ENCODE results near the gene NDUFV2. TPM values are rescaled to one million over a fixed set of nuclear protein-coding genes. Genes with fewer than 3 reads are reported as not detected.

The NDUFV2 gene
- total and polyA plus RNA-seq, 2 of the 13 experiments (the other 11 are each of a cell fraction or from before 2014, with no cell fraction given), result 216 to 299 TPM

GRCh38 chr18:9102508-9103375, at the start of gene NDUFV2 (continued):
- TF ChIP-seq ZNF354B (CRISPR knock-in tag; IDR thresholded peaks at IDR 0.05) (no peak; the same call in 1 of the 2 replicates), GLI4 (CRISPR knock-in tag; IDR thresholded peaks at IDR 0.05; ENCODE audit: borderline replicate concordance) (no peak), RFX5 (IDR thresholded peaks at IDR 0.05; ENCODE audit: low read depth, low read length) (no peak), ZNF10 (CRISPR knock-in tag; IDR thresholded peaks at IDR 0.05; ENCODE audit: borderline replicate concordance, low read depth) (no peak), ZNF329 (CRISPR knock-in tag; IDR thresholded peaks at IDR 0.05; ENCODE audit: low read depth) (0 out of 2 replicates have a peak, but pooled peaks have one; percentile 42), PRDM10 (CRISPR knock-in tag; IDR thresholded peaks at IDR 0.05; ENCODE audit: low read depth) (peak; percentile 82), ATF6 (CRISPR knock-in tag; conservative IDR thresholded peaks at IDR 0.05) (no peak), ZNF792 (CRISPR knock-in tag; IDR thresholded peaks at IDR 0.05) (0 out of 2 replicates have a peak, but pooled peaks have one; percentile 31), NONO (IDR thresholded peaks at IDR 0.05) (no peak), NONO (CRISPR knock-in tag; conservative IDR thresholded peaks at IDR 0.05) (peak; percentile 94), MAFF (IDR thresholded peaks at IDR 0.05; ENCODE audit: low read depth, low read length) (no peak), PHB2 (IDR thresholded peaks at IDR 0.05; ENCODE audit: partially characterized antibody) (no peak), ZNF280D (CRISPR knock-in tag; IDR thresholded peaks at IDR 0.05) (no peak; the same call in 1 of the 2 replicates), SNAPC4 (CRISPR knock-in tag; IDR thresholded peaks at IDR 0.05) (no peak), PAF1 (CRISPR knock-in tag; IDR thresholded peaks at IDR 0.05) (no peak)
